Endothelial cell of umbilical vein (primary cell): ENCODE measurements around the gene DPH1. TPM values are rescaled to one million over a fixed set of nuclear protein-coding genes. Genes with fewer than 3 reads are reported as not detected.

Experiments used
- BruUV-seq: library from RNA; stranded (reverse); fragments of 400-500 nt; replicated peaks from 2 replicates; lab custom pipeline; 2021; lab: Mats Ljungman, UMichigan
- CTCF ChIA-PET: fragments of 300-600, 350-600 bp; sonication (Branson Sonifier 250); formaldehyde crosslinking; loops from one replicate; lab custom pipeline; 2021; ENCODE audit warnings: antibody characterized with exemption, inconsistent platforms; lab: Charles Lee
- POLR2A ChIA-PET: fragments of 300-600, 350-600 bp; sonication (Branson Sonifier 250); formaldehyde crosslinking; loops from one replicate; lab custom pipeline; 2021; ENCODE audit warnings: antibody characterized with exemption, inconsistent platforms; lab: Charles Lee
- DNase-seq: peaks from one replicate; pipeline ENCODE4 v3.0.0-alpha.2; 2011; ENCODE audit warnings: low read depth, low spot score
- FAIRE-seq: peaks from 2 replicates; lab custom pipeline; 2011; peaks lifted over from hg19 to GRCh38; lab: Jason Lieb, UNC
- H2AFZ ChIP-seq: 2 replicates; pipeline ENCODE4 v1.6.0; 2012; ENCODE audit warnings: low read depth, low read length, control low read depth, inconsistent platforms
- H3K27ac ChIP-seq: 2 replicates; pipeline ENCODE4 v1.5.1; 2011; ENCODE audit warnings: low read depth, mild to moderate bottlenecking, control low read depth, low read length, moderate library complexity; ENCODE audit not compliant: insufficient read depth
- H3K27me3 ChIP-seq, 2 experiments: 2 replicates each; pipeline versions ENCODE4 v1.6.0 to v1.6.1; 2011; ENCODE audit warnings: low read length in 2 of 2, mixed read lengths in 1 of 2; ENCODE audit not compliant: control insufficient read depth in 2 of 2, insufficient read depth in 2 of 2
- H3K36me3 ChIP-seq, 2 experiments: 2 replicates in 1 of 2; 3 replicates in 1 of 2; pipeline ENCODE4 v1.5.1; 2011; ENCODE audit warnings: low read length in 2 of 2, mild to moderate bottlenecking in 1 of 2, moderate library complexity in 1 of 2; ENCODE audit not compliant: control insufficient read depth in 2 of 2, insufficient read depth in 2 of 2; ENCODE audit errors: extremely low read depth in 1 of 2
- H3K4me1 ChIP-seq: 3 replicates; pipeline ENCODE4 v1.5.1; 2011; ENCODE audit warnings: mild to moderate bottlenecking, low read length; ENCODE audit not compliant: control insufficient read depth, insufficient read depth; ENCODE audit errors: extremely low read depth
- H3K4me2 ChIP-seq: 2 replicates; pipeline ENCODE4 v1.6.1; 2011; ENCODE audit warnings: low read length, control low read depth, mixed read lengths; ENCODE audit not compliant: insufficient read depth
- H3K4me3 ChIP-seq, 3 experiments: fragments of 200-600 bp in 1 of 3; sonication (generic), shearing (Covaris generic) in 1 of 3; replicated peaks in 1 of 3; 2 replicates each; pipeline ENCODE4 v1.5.1; 2011 to 2016; ENCODE audit warnings: control low read depth in 3 of 3, low read length in 3 of 3, mild to moderate bottlenecking in 2 of 3, inconsistent platforms in 1 of 3, low read depth in 1 of 3, moderate library complexity in 1 of 3; ENCODE audit not compliant: insufficient read depth in 1 of 3
- H3K79me2 ChIP-seq: 2 replicates; pipeline ENCODE4 v1.6.0; 2012; ENCODE audit warnings: low read length, inconsistent platforms; ENCODE audit not compliant: control insufficient read depth, insufficient read depth
- H3K9ac ChIP-seq: replicated peaks from 2 replicates; pipeline ENCODE3; 2011; ENCODE audit warnings: low read length, control low read depth; ENCODE audit not compliant: insufficient read depth; ENCODE audit errors: extremely low read depth
- H3K9me1 ChIP-seq: replicated peaks from 3 replicates; pipeline ENCODE4 v1.6.0; 2011; ENCODE audit warnings: mild to moderate bottlenecking, low read length; ENCODE audit not compliant: control insufficient read depth, insufficient read depth; ENCODE audit errors: extremely low read depth
- H3K9me3 ChIP-seq: replicated peaks from 2 replicates; pipeline ENCODE4 v1.5.1; 2012; ENCODE audit warnings: low read length, inconsistent platforms; ENCODE audit not compliant: control insufficient read depth, insufficient read depth
- H4K20me1 ChIP-seq: replicated peaks from 2 replicates; pipeline ENCODE3; 2011; ENCODE audit warnings: mild to moderate bottlenecking, low read length; ENCODE audit not compliant: control insufficient read depth, insufficient read depth; ENCODE audit errors: extremely low read depth
- EZH2 ChIP-seq: IDR thresholded peaks from 2 replicates; pipeline ENCODE4 v1.6.1; 2012; ENCODE audit warnings: borderline replicate concordance, low read depth, mild to moderate bottlenecking, moderate library complexity, low read length, inconsistent platforms; ENCODE audit not compliant: severe bottlenecking
- FOS ChIP-seq: IDR thresholded peaks from 2 replicates; pipeline ENCODE4 v1.6.1; 2011; ENCODE audit warnings: mild to moderate bottlenecking, low read length, moderate library complexity, borderline replicate concordance; ENCODE audit not compliant: insufficient read depth
- GATA2 ChIP-seq: IDR thresholded peaks from 2 replicates; pipeline ENCODE4 v1.7.0; 2011; ENCODE audit warnings: low read depth, mild to moderate bottlenecking, moderate library complexity, mixed read lengths, low read length; ENCODE audit not compliant: insufficient read length, insufficient read depth
- JUN ChIP-seq: IDR thresholded peaks from 2 replicates; pipeline ENCODE4 v1.6.1; 2011; ENCODE audit warnings: borderline replicate concordance, low read depth; ENCODE audit not compliant: insufficient read length, insufficient read depth
- MYC ChIP-seq: IDR thresholded peaks from one replicate; pipeline ENCODE4 v1.6.1; 2011; ENCODE audit warnings: mild to moderate bottlenecking, low read depth, low read length
- POLR2A ChIP-seq: IDR thresholded peaks from 2 replicates; pipeline ENCODE4 v1.6.1; 2012; ENCODE audit warnings: low read depth, mild to moderate bottlenecking, control low read depth, low read length
- POLR2AphosphoS5 ChIP-seq: IDR thresholded peaks from 2 replicates; pipeline ENCODE4 v1.6.1; 2012; ENCODE audit warnings: low read depth, mild to moderate bottlenecking, control low read depth, low read length, moderate library complexity; ENCODE audit not compliant: insufficient read depth
- dilution Hi-C: fragments of 300-500 bp; cut with MboI; formaldehyde crosslinking; loops from one replicate; pipeline ENCODE4 v1.15.0; 2019; ENCODE audit warnings: low sequenced_read_pairs; ENCODE audit not compliant: extremely low pct_ligation_motif_present
- intact Hi-C: fragments of 100-400 bp; cut with micrococcal nuclease; formaldehyde crosslinking; loops from one replicate; pipeline ENCODE4 v1.10.0; 2022
- polyA plus RNA-seq, 4 experiments: library from polyadenylated mRNA; depleted of rRNA in 3 of 4; stranded (reverse) in 3 of 4; unstranded in 1 of 4; fragments of >200 nt; gene quantifications; 2 replicates each; pipeline versions ENCODE4 v1.2.1 to v1.2.3, GENCODE V29; 2011 to 2012; ENCODE audit warnings: missing spikeins in 1 of 4
- total RNA-seq: library from RNA; stranded (reverse); gene quantifications from 2 replicates; pipeline ENCODE4 v1.2.3, GENCODE V29; 2021
- TF ChIP-seq, protein P1 (sequence below), 2 donors: IDR thresholded peaks; 1 replicate in 1 of 2; 2 replicates in 1 of 2; pipeline ENCODE4 v1.5.1; 2011; ENCODE audit warnings: low read length in 2 of 2, mild to moderate bottlenecking in 2 of 2, moderate library complexity in 2 of 2, control low read depth in 1 of 2, inconsistent platforms in 1 of 2, low read depth in 1 of 2; ENCODE audit not compliant: insufficient read depth in 1 of 2; ENCODE audit errors: extremely low read depth in 1 of 2
- TF ChIP-seq, protein P2 (sequence below): IDR thresholded peaks from 2 replicates; pipeline ENCODE4 v1.6.1; 2011; ENCODE audit not compliant: insufficient read depth, insufficient read length

Gene DPH1
- total and polyA plus RNA-seq, 2 donors (not counting 3 experiments of a cell fraction or from before 2014, with no cell fraction given), result 37.8 to 45.6 TPM

DNA sequence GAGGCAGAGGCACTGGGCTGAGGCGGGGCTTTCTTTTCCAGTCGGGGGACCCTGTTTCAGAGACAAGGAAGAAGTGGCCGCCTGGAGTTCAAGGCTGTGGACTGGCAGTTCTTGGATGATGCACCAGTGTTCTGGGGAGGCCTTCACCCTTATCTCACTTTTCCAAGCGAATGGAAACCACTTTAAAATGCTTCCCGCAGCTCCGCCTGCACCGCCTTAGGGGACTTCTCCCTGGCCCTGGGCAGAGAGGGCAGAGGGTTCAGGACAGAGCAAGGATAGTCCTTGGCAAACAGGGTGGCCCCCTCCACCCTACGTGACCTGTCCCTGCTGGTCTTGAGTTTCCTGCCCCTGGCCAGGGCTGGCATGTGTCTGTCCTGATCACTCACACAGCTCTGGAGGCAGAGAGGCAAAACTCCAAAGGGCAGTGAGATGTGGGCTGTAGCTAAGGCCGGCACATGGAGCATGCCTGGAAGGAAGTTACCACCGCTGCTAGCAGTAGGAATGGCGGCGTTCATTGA lies 25.5 kb upstream of the DPH1 start:
- H3K4me2 ChIP-seq, result no peak overlapping the region
- peaks cover 3% of the 10 kb centered on the region for H3K4me1 ChIP-seq
- no peaks in the 10 kb centered on the region for H4K20me1 ChIP-seq
- no peaks in the 10 kb centered on the region for H3K9me1 ChIP-seq
- H2AFZ ChIP-seq, result no peak overlapping the region
- H3K36me3 ChIP-seq, result no peaks in the 10 kb centered on the region
- CTCF ChIA-PET, result interaction anchor here (0.9 to 1.8 kb wide), 3 partner anchors 11 to 96 kb away, joined by 4 to 6 read pairs (median 5); partner anchors contain the start of gene RTN4RL1
- dilution Hi-C loops, result no loop called here
- H3K4me3 ChIP-seq, result no peak overlapping the region
- no peak overlapping the region for H3K9ac ChIP-seq
- no peak for TF ChIP-seq MYC
- no peak for TF ChIP-seq POLR2AphosphoS5
- TF ChIP-seq, protein P1, sequence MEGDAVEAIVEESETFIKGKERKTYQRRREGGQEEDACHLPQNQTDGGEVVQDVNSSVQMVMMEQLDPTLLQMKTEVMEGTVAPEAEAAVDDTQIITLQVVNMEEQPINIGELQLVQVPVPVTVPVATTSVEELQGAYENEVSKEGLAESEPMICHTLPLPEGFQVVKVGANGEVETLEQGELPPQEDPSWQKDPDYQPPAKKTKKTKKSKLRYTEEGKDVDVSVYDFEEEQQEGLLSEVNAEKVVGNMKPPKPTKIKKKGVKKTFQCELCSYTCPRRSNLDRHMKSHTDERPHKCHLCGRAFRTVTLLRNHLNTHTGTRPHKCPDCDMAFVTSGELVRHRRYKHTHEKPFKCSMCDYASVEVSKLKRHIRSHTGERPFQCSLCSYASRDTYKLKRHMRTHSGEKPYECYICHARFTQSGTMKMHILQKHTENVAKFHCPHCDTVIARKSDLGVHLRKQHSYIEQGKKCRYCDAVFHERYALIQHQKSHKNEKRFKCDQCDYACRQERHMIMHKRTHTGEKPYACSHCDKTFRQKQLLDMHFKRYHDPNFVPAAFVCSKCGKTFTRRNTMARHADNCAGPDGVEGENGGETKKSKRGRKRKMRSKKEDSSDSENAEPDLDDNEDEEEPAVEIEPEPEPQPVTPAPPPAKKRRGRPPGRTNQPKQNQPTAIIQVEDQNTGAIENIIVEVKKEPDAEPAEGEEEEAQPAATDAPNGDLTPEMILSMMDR (IDR thresholded peaks at IDR 0.05; ENCODE audit: extremely low read depth in 1 of 2, insufficient read depth in 1 of 2, low read depth in 1 of 2, low read length in 2 of 2), result no peak
- no peak for TF ChIP-seq GATA2
- TF ChIP-seq, protein P2, sequence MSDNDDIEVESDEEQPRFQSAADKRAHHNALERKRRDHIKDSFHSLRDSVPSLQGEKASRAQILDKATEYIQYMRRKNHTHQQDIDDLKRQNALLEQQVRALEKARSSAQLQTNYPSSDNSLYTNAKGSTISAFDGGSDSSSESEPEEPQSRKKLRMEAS, result no peak
- TF ChIP-seq EZH2, result no peak
- no peak for TF ChIP-seq FOS
- TF ChIP-seq POLR2A, result no peak
- TF ChIP-seq JUN, result no peak
- H3K27ac ChIP-seq, result no peak overlapping the region
- POLR2A ChIA-PET, result no interaction called here
- DNase-seq, result no peak
- BruUV-seq, result no TSS peak
- H3K79me2 ChIP-seq, result no peaks in the 10 kb centered on the region
- no peaks in the 10 kb centered on the region for H3K9me3 ChIP-seq
- no peaks in the 10 kb centered on the region for H3K27me3 ChIP-seq
- intact Hi-C loops, result no loop called here
- no peak for FAIRE-seq
